Natural killer cell treated with Interleukin-12 subunit alpha and Interleukin-12 subunit beta and Interleukin-15 and Interleukin-18, amount 100 ng/mL, for 72 hours (primary cell): ENCODE results near the gene HAUS5. TPM values are rescaled to one million over a fixed set of nuclear protein-coding genes. Genes with fewer than 3 reads are reported as not detected.
"Not testable (repeated sequence)": the region's sequence is repeated elsewhere in the genome, so short reads cannot be mapped to it uniquely, and the experiment has no call there.

Experiments
- ATAC-seq, 2 donors: fragments of 150-1000 bp; cut with Tn5 transposase in 1 of 2; sonication (Bioruptor Pico), chemical (Tn5 transposase) in 1 of 2; 2 replicates each; pipeline ENCODE4 v1.10.0; 2021
- DNase-seq: peaks from one replicate; pipeline ENCODE4 v3.0.0; 2022; ENCODE audit warnings: low spot score
- H3K27ac Mint-ChIP-seq, 2 donors: 1 replicate in 1 of 2; 2 replicates in 1 of 2; pipeline ENCODE4 v1.8.0; 2022; ENCODE audit warnings: mixed read lengths in 2 of 2, mild to moderate bottlenecking in 1 of 2, moderate library complexity in 1 of 2
- H3K27me3 Mint-ChIP-seq, 2 donors: 1 replicate in 1 of 2; 2 replicates in 1 of 2; pipeline ENCODE4 v1.8.0; 2022; ENCODE audit warnings: mixed read lengths in 2 of 2
- H3K36me3 Mint-ChIP-seq: one replicate; pipeline ENCODE4 v1.8.0; 2022; ENCODE audit warnings: mixed read lengths
- H3K4me1 Mint-ChIP-seq, 2 donors: 1 replicate in 1 of 2; 2 replicates in 1 of 2; pipeline ENCODE4 v1.8.0; 2022; ENCODE audit warnings: low read depth in 2 of 2, mixed read lengths in 2 of 2, mild to moderate bottlenecking in 1 of 2
- H3K4me3 Mint-ChIP-seq: one replicate; pipeline ENCODE4 v1.8.0; 2022; ENCODE audit warnings: mixed read lengths
- H3K9me3 Mint-ChIP-seq: 2 replicates; pipeline ENCODE4 v1.8.0; 2022; ENCODE audit warnings: mixed read lengths
- total RNA-seq, 2 donors: library from RNA; stranded (reverse); gene quantifications; one replicate each; pipeline ENCODE4 v1.2.3, GENCODE V29; 2022

The HAUS5 gene
- total RNA-seq, 2 donors from 2014 or later, result 29.2 to 55.0 TPM

DNA sequence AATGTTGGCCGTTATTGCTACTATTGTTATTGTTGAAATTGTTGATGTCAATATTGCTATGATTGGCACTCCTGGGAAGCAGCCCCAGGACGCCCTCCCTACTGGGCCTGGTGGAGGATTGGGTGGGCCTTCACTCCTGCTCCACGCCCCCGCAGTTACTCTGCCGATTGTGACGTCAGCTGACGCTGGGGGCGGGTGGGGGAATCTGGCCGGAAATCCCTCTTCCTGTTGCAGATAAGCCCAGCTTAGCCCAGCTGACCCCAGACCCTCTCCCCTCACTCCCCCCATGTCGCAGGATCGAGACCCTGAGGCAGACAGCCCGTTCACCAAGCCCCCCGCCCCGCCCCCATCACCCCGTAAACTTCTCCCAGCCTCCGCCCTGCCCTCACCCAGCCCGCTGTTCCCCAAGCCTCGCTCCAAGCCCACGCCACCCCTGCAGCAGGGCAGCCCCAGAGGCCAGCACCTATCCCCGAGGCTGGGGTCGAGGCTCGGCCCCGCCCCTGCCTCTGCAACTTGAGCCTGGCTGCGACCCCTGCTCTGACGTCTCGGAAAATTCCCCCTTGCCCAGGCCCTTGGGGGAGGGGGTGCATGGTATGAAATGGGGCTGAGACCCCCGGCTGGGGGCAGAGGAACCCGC, 29.1 kb downstream of the HAUS5 start, which contains the start of gene ETV2:
Gene ETV2, plus strand, starts transcription at position 231 of the 637 bp plus-strand sequence. CDS start 716 bp downstream, outside the sequence.
- no peaks in the 10 kb centered on the region for H3K27me3 Mint-ChIP-seq
- H3K4me3 Mint-ChIP-seq, result peak within 1 kb of the TSS; percentile 85
- no peaks in the 10 kb centered on the region for H3K36me3 Mint-ChIP-seq
- peak; percentile 80 for DNase-seq
- no peak for ATAC-seq
- H3K27ac Mint-ChIP-seq, result peak within 1 kb of the TSS; percentile 39 to 90
- peaks cover 16 to 25% of the 10 kb centered on the region in 2 donors for H3K4me1 Mint-ChIP-seq
- no peaks in the 10 kb centered on the region for H3K9me3 Mint-ChIP-seq

GRCh38 chr19:35642312-35642711, 29.8 kb downstream of the HAUS5 start:
- no peaks in the 10 kb centered on the region for H3K9me3 Mint-ChIP-seq
- ATAC-seq, result no peak
- H3K4me1 Mint-ChIP-seq, result peaks cover 16 to 25% of the 10 kb centered on the region in 2 donors
- H3K36me3 Mint-ChIP-seq, result no peaks in the 10 kb centered on the region
- no peak for DNase-seq
- no peaks in the 10 kb centered on the region for H3K27me3 Mint-ChIP-seq
- H3K4me3 Mint-ChIP-seq, result peak overlapping the region; percentile 85
- H3K27ac Mint-ChIP-seq, result peak overlapping the region; percentile 39 to 90

GRCh38 chr19:35642798-35643254, 30.3 kb downstream of the HAUS5 start:
- Mint-ChIP-seq H3K27me3 (no peaks in the 10 kb centered on the region), H3K9me3 (no peaks in the 10 kb centered on the region), H3K36me3 (no peaks in the 10 kb centered on the region), H3K4me3 (peak overlapping the region; percentile 85), H3K4me1 (peaks cover 16 to 25% of the 10 kb centered on the region in 2 donors), H3K27ac (peak overlapping the region; percentile 71 to 90)
- DNase-seq (no peak), ATAC-seq (no peak)

DNA sequence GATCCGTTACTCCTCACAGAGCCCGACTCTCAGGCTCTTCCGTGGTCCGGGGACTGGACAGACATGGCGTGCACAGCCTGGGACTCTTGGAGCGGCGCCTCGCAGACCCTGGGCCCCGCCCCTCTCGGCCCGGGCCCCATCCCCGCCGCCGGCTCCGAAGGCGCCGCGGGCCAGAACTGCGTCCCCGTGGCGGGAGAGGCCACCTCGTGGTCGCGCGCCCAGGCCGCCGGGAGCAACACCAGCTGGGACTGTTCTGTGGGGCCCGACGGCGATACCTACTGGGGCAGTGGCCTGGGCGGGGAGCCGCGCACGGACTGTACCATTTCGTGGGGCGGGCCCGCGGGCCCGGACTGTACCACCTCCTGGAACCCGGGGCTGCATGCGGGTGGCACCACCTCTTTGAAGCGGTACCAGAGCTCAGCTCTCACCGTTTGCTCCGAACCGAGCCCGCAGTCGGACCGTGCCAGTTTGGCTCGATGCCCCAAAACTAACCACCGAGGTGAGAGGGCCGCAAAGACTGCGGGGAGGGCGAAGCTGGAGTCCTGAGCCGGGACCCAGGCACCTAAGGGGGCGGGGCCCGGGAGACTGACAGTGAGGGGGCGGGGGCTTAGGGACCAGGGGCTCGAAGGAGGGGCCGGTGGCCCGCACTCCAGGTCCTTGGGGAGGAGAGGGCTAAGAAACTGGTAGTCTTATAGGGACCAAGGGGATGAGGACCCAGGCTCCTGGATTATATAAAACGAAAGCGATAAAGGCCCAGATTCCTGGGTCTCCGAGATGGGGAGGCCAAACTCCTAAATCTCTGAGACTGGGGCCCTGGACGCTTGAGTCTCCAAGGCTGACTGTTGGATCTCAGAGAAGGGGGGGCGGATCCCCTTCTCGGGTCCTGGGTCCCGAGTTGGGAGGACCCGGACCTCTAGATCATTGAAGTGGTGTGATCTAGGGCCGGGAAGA, 31.0 kb downstream of the HAUS5 start:
- Mint-ChIP-seq H3K4me1 (peaks cover 16 to 25% of the 10 kb centered on the region in 2 donors), H3K27me3 (no peaks in the 10 kb centered on the region), H3K36me3 (no peaks in the 10 kb centered on the region), H3K27ac (peak overlapping the region; percentile 71 to 90), H3K4me3 (peak overlapping the region; percentile 85), H3K9me3 (no peaks in the 10 kb centered on the region)
- ATAC-seq, result peak; percentile 68 to 71
- DNase-seq, result peak; percentile 90

DNA sequence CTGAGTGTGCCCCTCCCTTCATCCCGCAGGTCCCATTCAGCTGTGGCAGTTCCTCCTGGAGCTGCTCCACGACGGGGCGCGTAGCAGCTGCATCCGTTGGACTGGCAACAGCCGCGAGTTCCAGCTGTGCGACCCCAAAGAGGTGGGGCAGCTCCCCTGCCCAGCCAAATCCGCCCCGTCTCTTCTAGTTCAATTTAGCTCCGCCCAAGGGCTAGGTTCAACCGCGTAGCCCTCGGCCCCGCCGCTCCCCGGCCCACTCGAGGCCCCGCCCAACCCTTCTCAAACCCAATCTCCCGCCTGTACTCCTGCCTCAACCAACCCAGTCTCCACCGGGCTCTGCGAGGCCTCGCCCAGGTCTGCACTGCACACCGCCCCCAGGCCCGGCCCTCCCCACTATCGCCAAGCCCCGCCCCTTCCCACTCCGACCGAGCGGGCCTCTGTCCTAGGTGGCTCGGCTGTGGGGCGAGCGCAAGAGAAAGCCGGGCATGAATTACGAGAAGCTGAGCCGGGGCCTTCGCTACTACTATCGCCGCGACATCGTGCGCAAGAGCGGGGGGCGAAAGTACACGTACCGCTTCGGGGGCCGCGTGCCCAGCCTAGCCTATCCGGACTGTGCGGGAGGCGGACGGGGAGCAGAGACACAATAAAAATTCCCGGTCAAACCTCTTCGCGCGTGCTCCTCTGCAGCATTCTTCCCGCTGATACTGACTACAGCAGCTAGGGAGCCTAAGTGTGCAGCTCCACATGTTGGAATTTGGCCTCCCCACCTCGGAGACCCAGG, 31.9 kb downstream of the HAUS5 start:
- DNase-seq, result peak; percentile 98
- Mint-ChIP-seq H3K27ac (peak overlapping the region; percentile 71 to 90), H3K27me3 (no peaks in the 10 kb centered on the region), H3K4me1 (peaks cover 23 to 29% of the 10 kb centered on the region in 2 donors), H3K4me3 (peak overlapping the region; percentile 85), H3K9me3 (no peaks in the 10 kb centered on the region), H3K36me3 (no peaks in the 10 kb centered on the region)
- peak; percentile 92 to 93 for ATAC-seq

DNA sequence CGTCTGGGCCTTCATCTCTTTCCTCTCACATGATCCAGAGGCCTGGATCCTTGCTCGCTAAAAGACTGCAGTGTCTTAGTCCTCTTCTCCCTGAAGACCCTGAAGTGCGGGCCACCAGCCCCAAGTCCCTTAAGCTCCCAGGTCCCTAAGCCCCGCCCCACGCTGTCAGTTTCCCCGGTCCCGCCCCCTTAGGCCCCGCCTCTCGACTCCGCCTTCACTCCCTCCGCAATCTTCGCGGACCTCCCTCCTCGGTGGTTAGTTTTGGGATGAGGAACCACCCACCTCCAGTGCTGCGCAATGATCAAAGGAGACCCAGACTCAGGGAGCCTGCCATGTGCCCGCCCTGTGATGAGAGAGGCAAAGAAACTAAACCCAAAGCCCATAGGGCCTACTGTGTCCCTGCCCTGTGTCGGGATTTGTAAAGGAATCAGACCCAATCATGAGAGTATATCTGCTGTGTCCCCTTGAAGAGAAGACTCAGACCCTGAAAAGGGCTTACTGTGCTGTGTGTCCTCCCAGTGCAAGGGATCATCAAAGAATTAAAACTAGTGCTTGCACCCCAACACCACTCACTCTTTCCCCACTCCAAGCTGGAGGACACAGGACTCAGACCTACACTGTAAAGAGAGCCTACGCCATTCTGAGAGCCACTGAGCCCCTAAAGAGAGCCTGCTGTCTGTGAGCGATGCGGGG, 32.6 kb downstream of the HAUS5 start:
- H3K4me1 Mint-ChIP-seq, result peaks cover 23 to 25% of the 10 kb centered on the region in 2 donors
- DNase-seq (peak; percentile 80), ATAC-seq (peak in 1 of 2 donors; percentile 4)
- H3K36me3 Mint-ChIP-seq, result no peaks in the 10 kb centered on the region
- H3K27ac Mint-ChIP-seq, result peak overlapping the region; percentile 71 to 90
- H3K4me3 Mint-ChIP-seq, result peak overlapping the region; percentile 85
- no peaks in the 10 kb centered on the region for H3K9me3 Mint-ChIP-seq
- H3K27me3 Mint-ChIP-seq, result no peaks in the 10 kb centered on the region

GRCh38 chr19:35645680-35646511, 33.4 kb downstream of the HAUS5 start:
- DNase-seq, result no peak
- Mint-ChIP-seq H3K9me3 (no peaks in the 10 kb centered on the region), H3K4me1 (peaks cover 23 to 27% of the 10 kb centered on the region in 2 donors), H3K27me3 (no peaks in the 10 kb centered on the region), H3K4me3 (peak overlapping the region; percentile 85), H3K27ac (peak overlapping the region; percentile 71 to 90), H3K36me3 (no peaks in the 10 kb centered on the region)
- no peak for ATAC-seq

DNA sequence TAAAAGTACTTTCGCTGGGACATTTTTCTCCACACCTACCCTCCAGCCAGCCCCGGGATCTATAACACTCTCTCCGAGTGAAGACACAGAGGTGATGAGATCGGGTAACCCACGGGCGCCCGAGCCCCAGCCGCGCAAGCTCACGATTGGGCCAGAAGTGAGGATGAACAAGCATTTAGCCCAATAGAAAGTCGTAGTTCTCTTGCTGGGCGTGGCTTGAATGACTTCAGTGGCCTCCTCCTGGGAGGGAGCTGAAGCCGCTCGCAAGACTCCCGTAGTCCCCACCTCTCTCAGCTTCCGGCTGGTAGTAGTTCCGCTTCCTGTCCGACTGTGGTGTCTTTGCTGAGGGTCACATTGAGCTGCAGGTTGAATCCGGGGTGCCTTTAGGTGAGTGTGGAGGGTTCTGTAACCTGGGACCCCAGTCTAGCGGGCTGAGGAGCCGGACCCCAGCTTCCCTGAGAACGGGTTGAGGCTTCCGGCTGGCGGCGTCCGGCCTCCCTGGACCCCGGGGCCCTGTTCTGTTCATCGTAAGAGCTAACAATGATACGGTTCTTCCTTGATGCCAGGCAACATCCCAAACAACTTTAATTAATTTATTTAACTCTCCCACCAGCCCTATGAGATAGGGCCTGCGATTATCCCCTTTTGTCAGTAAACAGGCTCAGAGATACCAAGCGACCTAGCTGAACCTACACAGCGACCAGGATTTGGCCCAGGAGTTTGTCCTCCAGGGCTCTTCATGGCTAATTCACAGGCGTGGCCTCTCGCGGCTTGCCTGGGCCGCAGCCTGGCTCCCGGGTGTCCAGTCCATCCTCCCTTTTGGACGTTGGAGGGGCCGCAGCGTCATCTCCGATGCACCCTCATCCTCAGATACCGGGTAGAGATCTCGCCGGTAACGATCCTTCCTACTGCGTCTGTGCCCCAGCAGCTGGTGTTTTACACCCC, 35.8 kb downstream of the HAUS5 start, which contains the start of gene COX6B1:
Gene COX6B1, plus strand, starts transcription at position 307 of the 945 bp plus-strand sequence. CDS start 2,921 bp downstream, outside the sequence.
- Mint-ChIP-seq H3K4me1 (peaks cover 17 to 31% of the 10 kb centered on the region in 2 donors), H3K4me3 (peak within 1 kb of the TSS; percentile 94), H3K27me3 (no peaks in the 10 kb centered on the region), H3K27ac (peak within 1 kb of the TSS; percentile 86 to 89), H3K9me3 (no peaks in the 10 kb centered on the region), H3K36me3 (no peaks in the 10 kb centered on the region)
- DNase-seq (peak; percentile 97), ATAC-seq (peak; percentile 81 to 86)

DNA sequence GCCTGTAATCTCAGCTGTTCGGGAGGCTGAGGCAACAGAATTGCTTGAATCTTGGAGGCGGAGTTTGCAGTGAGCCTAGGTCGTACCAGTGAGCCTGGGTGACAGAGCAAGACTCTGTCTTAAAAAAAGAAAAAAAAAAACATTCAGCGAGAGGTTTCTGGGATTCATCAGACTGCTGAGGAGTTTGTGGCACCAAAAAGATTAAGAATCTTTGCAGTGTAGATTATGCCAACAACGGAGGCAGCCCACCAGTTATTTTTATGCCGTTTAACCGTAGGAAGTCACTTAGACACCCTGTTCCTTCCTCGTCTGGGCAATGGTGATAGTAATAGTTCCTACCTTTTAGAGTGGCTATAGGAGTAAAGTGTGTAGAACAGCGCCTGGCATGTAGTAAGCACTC, 38.0 kb downstream of the HAUS5 start:
- Mint-ChIP-seq H3K9me3 (no peaks in the 10 kb centered on the region), H3K4me3 (no peak overlapping the region), H3K27ac (no peak overlapping the region), H3K4me1 (peaks cover 7 to 19% of the 10 kb centered on the region in 2 donors), H3K27me3 (no peaks in the 10 kb centered on the region), H3K36me3 (peaks cover 5% of the 10 kb centered on the region)
- no peak for DNase-seq
- ATAC-seq, result no peak

- H3K9me3 Mint-ChIP-seq, H3K27ac Mint-ChIP-seq, ATAC-seq, H3K4me3 Mint-ChIP-seq, H3K27me3 Mint-ChIP-seq: not testable (repeated sequence)
- peak; percentile 44 for DNase-seq
- H3K4me1 Mint-ChIP-seq, result peaks cover 0 to 21% of the 10 kb centered on the region in 2 donors
- H3K36me3 Mint-ChIP-seq, result peaks cover 18% of the 10 kb centered on the region
Measured at GRCh38 chr19:35654828-35655227, 42.3 kb downstream of the HAUS5 start.

- Mint-ChIP-seq H3K4me3 (no peak overlapping the region), H3K27ac (no peak overlapping the region), H3K9me3 (no peaks in the 10 kb centered on the region), H3K36me3 (peaks cover 18% of the 10 kb centered on the region), H3K4me1 (peaks cover 0 to 21% of the 10 kb centered on the region in 2 donors), H3K27me3 (no peaks in the 10 kb centered on the region)
- DNase-seq (no peak), ATAC-seq (no peak)
Measured at GRCh38 chr19:35655600-35655999, 43.1 kb downstream of the HAUS5 start.
